ENCODE results near the gene SH3RF1.

SH3RF1 gene

GRCh38 chr4:169058312-169058711, 212.4 kb downstream of the SH3RF1 start:
- H3K4me3 ChIP-seq (ENCODE audit: low read depth in 1 of 2, low read length in 2 of 2), result no peak overlapping the region
- no peak overlapping the region for H3K9ac ChIP-seq (ENCODE audit: low read depth, low read length)
- H3K79me2 ChIP-seq (ENCODE audit: insufficient read depth, low read length), result no peaks in the 10 kb centered on the region
- H4K20me1 ChIP-seq (ENCODE audit: insufficient read depth, low read length), result no peaks in the 10 kb centered on the region
- no peaks in the 10 kb centered on the region for H3K4me1 ChIP-seq (ENCODE audit: insufficient read depth, low read length)
- ATAC-seq (ENCODE audit: insufficient read depth, low read depth), result no peak
- H2AFZ ChIP-seq (ENCODE audit: low read depth, low read length), result no peak overlapping the region
- no peak overlapping the region for H3K27ac ChIP-seq (ENCODE audit: low read length)
- H3K9me3 ChIP-seq (ENCODE audit: insufficient read depth, low read length, severe bottlenecking), result no peaks in the 10 kb centered on the region
- no peaks in the 10 kb centered on the region for H3K36me3 ChIP-seq (ENCODE audit: insufficient read depth, low read length)
- no peaks in the 10 kb centered on the region for H3K27me3 ChIP-seq (ENCODE audit: insufficient read depth, low read length, poor library complexity)
- no peak overlapping the region for H3K4me2 ChIP-seq (ENCODE audit: insufficient read depth, low read length)
- TF ChIP-seq CTCF (IDR thresholded peaks at IDR 0.05; ENCODE audit: borderline replicate concordance, extremely low read depth, low read length, poor library complexity, severe bottlenecking) (no peak), EZH2 (IDR thresholded peaks at IDR 0.05; ENCODE audit: borderline replicate concordance, low read depth, low read length, severe bottlenecking) (no peak)
- no peak for DNase-seq

- Histone ChIP-seq H4K20me1 (ENCODE audit: insufficient read depth, low read length) (no peaks in the 10 kb centered on the region), H3K9me3 (ENCODE audit: insufficient read depth, low read length, severe bottlenecking) (no peaks in the 10 kb centered on the region), H3K79me2 (ENCODE audit: insufficient read depth, low read length) (no peaks in the 10 kb centered on the region), H3K27me3 (ENCODE audit: insufficient read depth, low read length, poor library complexity) (no peaks in the 10 kb centered on the region), H3K4me1 (ENCODE audit: insufficient read depth, low read length) (no peaks in the 10 kb centered on the region), H3K4me3 (ENCODE audit: low read depth in 1 of 2, low read length in 2 of 2) (no peak overlapping the region), H3K4me2 (ENCODE audit: insufficient read depth, low read length) (no peak overlapping the region), H3K9ac (ENCODE audit: low read depth, low read length) (no peak overlapping the region), H3K36me3 (ENCODE audit: insufficient read depth, low read length) (no peaks in the 10 kb centered on the region), H2AFZ (ENCODE audit: low read depth, low read length) (no peak overlapping the region), H3K27ac (ENCODE audit: low read length) (no peak overlapping the region)
- no peak for DNase-seq
- no peak for ATAC-seq (ENCODE audit: insufficient read depth, low read depth)
- TF ChIP-seq CTCF (IDR thresholded peaks at IDR 0.05; ENCODE audit: borderline replicate concordance, extremely low read depth, low read length, poor library complexity, severe bottlenecking), result no peak
- no peak for TF ChIP-seq EZH2 (IDR thresholded peaks at IDR 0.05; ENCODE audit: borderline replicate concordance, low read depth, low read length, severe bottlenecking)
Measured at GRCh38 chr4:169054879-169055278, 215.9 kb downstream of the SH3RF1 start.

GRCh38 chr4:169052594-169052945, 218.2 kb downstream of the SH3RF1 start:
- Histone ChIP-seq H3K4me1 (ENCODE audit: insufficient read depth, low read length) (no peaks in the 10 kb centered on the region), H4K20me1 (ENCODE audit: insufficient read depth, low read length) (no peaks in the 10 kb centered on the region), H3K27ac (ENCODE audit: low read length) (no peak overlapping the region), H3K36me3 (ENCODE audit: insufficient read depth, low read length) (no peaks in the 10 kb centered on the region), H3K4me2 (ENCODE audit: insufficient read depth, low read length) (no peak overlapping the region), H3K9me3 (ENCODE audit: insufficient read depth, low read length, severe bottlenecking) (no peaks in the 10 kb centered on the region), H2AFZ (ENCODE audit: low read depth, low read length) (no peak overlapping the region), H3K4me3 (ENCODE audit: low read depth in 1 of 2, low read length in 2 of 2) (no peak overlapping the region), H3K27me3 (ENCODE audit: insufficient read depth, low read length, poor library complexity) (no peaks in the 10 kb centered on the region), H3K79me2 (ENCODE audit: insufficient read depth, low read length) (no peaks in the 10 kb centered on the region), H3K9ac (ENCODE audit: low read depth, low read length) (no peak overlapping the region)
- TF ChIP-seq EZH2 (IDR thresholded peaks at IDR 0.05; ENCODE audit: borderline replicate concordance, low read depth, low read length, severe bottlenecking) (no peak), CTCF (IDR thresholded peaks at IDR 0.05; ENCODE audit: borderline replicate concordance, extremely low read depth, low read length, poor library complexity, severe bottlenecking) (no peak)
- DNase-seq, result no peak
- ATAC-seq (ENCODE audit: insufficient read depth, low read depth), result no peak

All from DND-41 (cell line).